C4-2B (cell line): ENCODE results near the gene HS3ST6.

Experiments
- H3K27ac ChIP-seq: fragments of 450-650 bp; 2 replicates; pipeline ENCODE4 v1.5.1; 2017
- CTCF ChIP-seq: fragments of 450-650 bp; conservative IDR thresholded peaks from 2 replicates; pipeline ENCODE4 v1.5.1; 2017; ENCODE audit warnings: mild to moderate bottlenecking
- ZFX ChIP-seq: fragments of 450-650 bp; IDR thresholded peaks from 2 replicates; pipeline ENCODE4 v1.6.1; 2017

HS3ST6 gene

GRCh38 chr16:1916640-1916990 is 1.6 kb downstream of the HS3ST6 start:
- no peak overlapping the region for H3K27ac ChIP-seq
- TF ChIP-seq CTCF: no peak
- TF ChIP-seq ZFX: no peak

- no peak overlapping the region for H3K27ac ChIP-seq
- TF ChIP-seq ZFX (no peak), CTCF (no peak)
Observed at GRCh38 chr16:1915732-1916639, 2.2 kb downstream of the HS3ST6 start.

GRCh38 chr16:1914988-1915387 is 3.2 kb downstream of the HS3ST6 start:
- no peak overlapping the region for H3K27ac ChIP-seq

DNA sequence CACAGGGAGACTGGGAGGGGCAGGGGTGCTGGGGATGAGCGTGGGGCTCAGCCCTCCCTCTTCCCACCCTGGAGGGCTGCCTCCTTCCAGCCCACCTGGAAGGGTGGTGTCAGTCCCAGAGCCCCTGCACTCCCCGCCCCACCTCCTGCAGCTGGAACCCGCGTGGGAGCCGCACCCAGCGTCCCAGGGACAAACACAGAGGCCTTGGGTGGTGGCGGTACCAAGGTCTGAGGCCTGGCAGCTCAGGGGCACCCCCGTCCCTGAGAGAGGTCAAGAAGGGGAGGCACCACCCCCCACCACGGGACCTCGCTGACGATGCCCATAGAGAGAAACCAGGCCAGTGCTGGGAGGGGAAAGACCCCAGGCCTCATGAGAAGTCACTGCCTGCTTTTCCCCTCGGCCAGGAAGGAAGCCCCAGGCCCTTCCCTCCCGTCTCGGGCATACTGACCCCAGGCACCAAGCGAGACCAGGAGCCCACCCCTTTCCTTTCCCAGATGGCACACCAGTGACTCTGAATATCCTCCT is 4.1 kb downstream of the HS3ST6 start:
- TF ChIP-seq ZFX (no peak), CTCF (no peak)
- H3K27ac ChIP-seq: peak overlapping the region; percentile 6; the same call in 1 of the 2 replicates

More at GRCh38 chr16:1914988-1915387, 3.2 kb downstream of the HS3ST6 start:
- TF ChIP-seq ZFX: no peak
- TF ChIP-seq CTCF: no peak

DNA sequence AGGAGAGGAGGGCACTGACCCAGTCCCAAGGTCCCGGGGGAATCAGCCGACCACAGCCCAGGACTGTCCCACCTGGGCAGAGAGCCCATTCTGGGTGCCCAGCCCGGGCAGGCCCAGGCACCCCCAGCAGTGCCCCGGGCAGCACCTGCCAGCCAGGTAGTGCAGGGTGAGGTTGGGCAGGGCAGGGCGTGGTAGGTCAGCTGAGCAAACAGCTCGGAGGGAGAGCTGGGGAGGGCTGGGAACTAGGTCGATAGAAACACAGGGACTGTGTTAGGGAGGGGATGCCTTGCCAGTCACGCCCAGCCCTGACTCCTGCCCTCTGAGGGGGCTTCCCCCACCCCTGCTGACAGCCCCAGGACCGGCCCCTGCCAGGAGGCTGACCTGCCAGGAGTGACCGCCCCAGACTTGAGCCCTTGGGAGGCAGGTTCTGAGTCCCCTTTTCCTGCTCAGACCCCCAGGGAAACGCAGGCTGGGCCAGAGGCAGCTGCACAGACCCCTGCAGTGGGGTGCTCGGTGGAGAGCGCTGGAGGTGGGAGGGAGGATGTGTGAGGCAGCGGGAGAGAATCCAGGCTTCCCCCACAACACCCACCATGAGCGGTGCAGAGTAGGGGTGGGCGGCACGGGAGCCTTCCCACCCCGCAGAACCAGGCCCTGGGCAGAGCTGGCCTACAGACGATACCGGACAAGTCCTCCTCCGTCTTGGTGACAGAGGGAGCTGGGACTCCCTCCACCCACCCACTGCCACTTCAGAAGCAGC is 4.7 kb downstream of the HS3ST6 start:
- peak overlapping the region; percentile 6; the same call in 1 of the 2 replicates for H3K27ac ChIP-seq
- TF ChIP-seq ZFX: no peak
- no peak for TF ChIP-seq CTCF

GRCh38 chr16:1912215-1912543 is 6.0 kb downstream of the HS3ST6 start:
- TF ChIP-seq CTCF: no peak
- TF ChIP-seq ZFX: no peak
- no peak overlapping the region for H3K27ac ChIP-seq
